GM18868 (cell line): ENCODE data around the gene SLC25A23.

ENCODE experiments used
- ATAC-seq: cut with Tn5 transposase; IDR thresholded peaks from one replicate; pipeline ENCODE4 v1.9.1; 2021; ENCODE audit warnings: mild to moderate bottlenecking, moderate library complexity; ENCODE audit not compliant: unreplicated experiment

SLC25A23 gene

GRCh38 chr19:6425732-6426620 lies 33.6 kb downstream of the SLC25A23 start:
- no peak for ATAC-seq

GRCh38 chr19:6424939-6425731 lies 34.5 kb downstream of the SLC25A23 start:
- peak; percentile 88 for ATAC-seq

GRCh38 chr19:6424195-6424938 lies 35.2 kb downstream of the SLC25A23 start, which contains the start of gene KHSRP:
Gene KHSRP (minus strand): TSS chr19:6424811. CDS start chr19:6424701, 110 bp downstream.
- ATAC-seq = no peak

- no peak for ATAC-seq
Measured at GRCh38 chr19:6423499-6424194, 35.9 kb downstream of the SLC25A23 start.

GRCh38 chr19:6421075-6422014 lies 38.2 kb downstream of the SLC25A23 start:
- ATAC-seq = no peak

- no peak for ATAC-seq
Measured at GRCh38 chr19:6418562-6418932, 41.0 kb downstream of the SLC25A23 start.

GRCh38 chr19:6417713-6418561 lies 41.7 kb downstream of the SLC25A23 start:
- ATAC-seq = no peak

GRCh38 chr19:6416658-6417405 lies 42.8 kb downstream of the SLC25A23 start:
- no peak for ATAC-seq

- no peak for ATAC-seq
Measured at GRCh38 chr19:6415591-6416190, 43.9 kb downstream of the SLC25A23 start.

GRCh38 chr19:6414793-6415590 lies 44.6 kb downstream of the SLC25A23 start:
- ATAC-seq = no peak

- ATAC-seq = no peak
Measured at GRCh38 chr19:6413721-6414643, 45.6 kb downstream of the SLC25A23 start.

- ATAC-seq = no peak
Measured at GRCh38 chr19:6413291-6413690, 46.3 kb downstream of the SLC25A23 start.

GRCh38 chr19:6412447-6413091 lies 47.0 kb downstream of the SLC25A23 start:
- ATAC-seq = no peak

GRCh38 chr19:6412061-6412446 lies 47.5 kb downstream of the SLC25A23 start:
- ATAC-seq = no peak

GRCh38 chr19:6409346-6409745 lies 50.2 kb downstream of the SLC25A23 start:
- no peak for ATAC-seq
